HepG2 (cell line): ENCODE data around the gene SPIRE1. TPM values are rescaled to one million over a fixed set of nuclear protein-coding genes. Genes with fewer than 3 reads are reported as not detected.

Source experiments
- GTF2F1 ChIP-seq: fragments of 150-350 bp; IDR thresholded peaks from 2 replicates; pipeline ENCODE4 v1.6.1; 2014; ENCODE audit warnings: low read length
- HOMEZ ChIP-seq: IDR thresholded peaks from 2 replicates; pipeline ENCODE4 v1.6.1; 2016; ENCODE audit warnings: low read depth
- YEATS2 ChIP-seq: sonication (generic); formaldehyde crosslinking; IDR thresholded peaks from 2 replicates; pipeline ENCODE4 v1.4.0; 2020; ENCODE audit warnings: missing genetic modification reagents, borderline replicate concordance
- ZNF280D ChIP-seq: sonication (generic); formaldehyde crosslinking; IDR thresholded peaks from 2 replicates; pipeline ENCODE4 v1.5.1; 2020; ENCODE audit warnings: mild to moderate bottlenecking, missing genetic modification reagents
- ZNF850 ChIP-seq: sonication (generic); formaldehyde crosslinking; conservative IDR thresholded peaks from 2 replicates; pipeline ENCODE4 v1.9.0; 2021; ENCODE audit warnings: mild to moderate bottlenecking, missing genetic modification reagents
- ZSCAN5A ChIP-seq: sonication (generic); formaldehyde crosslinking; IDR thresholded peaks from 2 replicates; pipeline ENCODE4 v1.8.0; 2022; ENCODE audit warnings: mild to moderate bottlenecking, missing genetic modification reagents, borderline replicate concordance
- polyA plus RNA-seq, 8 experiments: library from polyadenylated mRNA; depleted of rRNA in 3 of 8; stranded (reverse) in 7 of 8; unstranded in 1 of 8; fragments of >200 nt; fragmentation: Illumina TruSeq in 4 of 8; extraction: Trizol in 4 of 8; gene quantifications; 2 replicates each; pipeline versions ENCODE4 v1.2.1 to v1.2.3, GENCODE V29; 2011 to 2016; ENCODE audit warnings: low read depth in 4 of 8, missing spikeins in 1 of 8, mixed read lengths in 1 of 8; ENCODE audit not compliant: insufficient read depth in 1 of 8
- total RNA-seq, 5 experiments: library from RNA; depleted of rRNA; stranded (reverse); fragments of >200 nt; fragmentation: Illumina TruSeq; extraction: Trizol; gene quantifications; 2 replicates each; pipeline ENCODE4 v1.2.3, GENCODE V29; 2016; ENCODE audit warnings: low read depth in 1 of 5
- TF ChIP-seq, protein P1 (sequence below): sonication (generic); formaldehyde crosslinking; IDR thresholded peaks from 2 replicates; pipeline ENCODE4 v1.5.0; 2020; ENCODE audit warnings: mild to moderate bottlenecking, missing genetic modification reagents, borderline replicate concordance

The SPIRE1 gene
- total and polyA plus RNA-seq, 2 of the 13 experiments (the other 11 are each of a cell fraction or from before 2014, with no cell fraction given), result 9.9 to 21.3 TPM

DNA sequence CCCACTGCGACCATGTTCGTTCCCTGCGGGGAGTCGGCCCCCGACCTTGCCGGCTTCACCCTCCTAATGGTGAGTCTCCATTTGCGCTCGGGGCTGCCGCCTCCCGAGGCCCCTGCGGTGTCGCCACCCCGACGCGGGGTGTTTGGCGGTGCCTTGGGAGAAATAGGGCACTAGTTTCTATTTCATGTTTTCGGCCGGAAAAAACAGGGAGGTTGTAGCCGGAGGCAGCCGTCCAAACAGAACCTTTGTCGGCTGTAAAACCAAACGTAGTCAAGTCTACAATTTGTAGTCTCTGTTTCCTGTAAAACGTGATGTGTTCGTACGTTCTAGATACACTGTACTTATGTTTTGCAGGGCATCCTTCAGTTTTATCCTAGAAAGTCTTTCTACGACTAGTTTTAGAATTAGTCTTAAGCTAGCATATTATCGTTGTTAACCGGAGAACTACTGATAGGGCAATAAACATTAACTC is 45.2 kb upstream of the SPIRE1 start (continued):
- TF ChIP-seq ZSCAN5A (CRISPR knock-in tag) (0 out of 2 replicates have a peak, but pooled peaks have one; percentile 58), YEATS2 (CRISPR knock-in tag) (no peak), HOMEZ (CRISPR knock-in tag) (no peak), ZNF850 (no peak), ZNF280D (CRISPR knock-in tag) (no peak), GTF2F1 (no peak)
- TF ChIP-seq, protein P1, sequence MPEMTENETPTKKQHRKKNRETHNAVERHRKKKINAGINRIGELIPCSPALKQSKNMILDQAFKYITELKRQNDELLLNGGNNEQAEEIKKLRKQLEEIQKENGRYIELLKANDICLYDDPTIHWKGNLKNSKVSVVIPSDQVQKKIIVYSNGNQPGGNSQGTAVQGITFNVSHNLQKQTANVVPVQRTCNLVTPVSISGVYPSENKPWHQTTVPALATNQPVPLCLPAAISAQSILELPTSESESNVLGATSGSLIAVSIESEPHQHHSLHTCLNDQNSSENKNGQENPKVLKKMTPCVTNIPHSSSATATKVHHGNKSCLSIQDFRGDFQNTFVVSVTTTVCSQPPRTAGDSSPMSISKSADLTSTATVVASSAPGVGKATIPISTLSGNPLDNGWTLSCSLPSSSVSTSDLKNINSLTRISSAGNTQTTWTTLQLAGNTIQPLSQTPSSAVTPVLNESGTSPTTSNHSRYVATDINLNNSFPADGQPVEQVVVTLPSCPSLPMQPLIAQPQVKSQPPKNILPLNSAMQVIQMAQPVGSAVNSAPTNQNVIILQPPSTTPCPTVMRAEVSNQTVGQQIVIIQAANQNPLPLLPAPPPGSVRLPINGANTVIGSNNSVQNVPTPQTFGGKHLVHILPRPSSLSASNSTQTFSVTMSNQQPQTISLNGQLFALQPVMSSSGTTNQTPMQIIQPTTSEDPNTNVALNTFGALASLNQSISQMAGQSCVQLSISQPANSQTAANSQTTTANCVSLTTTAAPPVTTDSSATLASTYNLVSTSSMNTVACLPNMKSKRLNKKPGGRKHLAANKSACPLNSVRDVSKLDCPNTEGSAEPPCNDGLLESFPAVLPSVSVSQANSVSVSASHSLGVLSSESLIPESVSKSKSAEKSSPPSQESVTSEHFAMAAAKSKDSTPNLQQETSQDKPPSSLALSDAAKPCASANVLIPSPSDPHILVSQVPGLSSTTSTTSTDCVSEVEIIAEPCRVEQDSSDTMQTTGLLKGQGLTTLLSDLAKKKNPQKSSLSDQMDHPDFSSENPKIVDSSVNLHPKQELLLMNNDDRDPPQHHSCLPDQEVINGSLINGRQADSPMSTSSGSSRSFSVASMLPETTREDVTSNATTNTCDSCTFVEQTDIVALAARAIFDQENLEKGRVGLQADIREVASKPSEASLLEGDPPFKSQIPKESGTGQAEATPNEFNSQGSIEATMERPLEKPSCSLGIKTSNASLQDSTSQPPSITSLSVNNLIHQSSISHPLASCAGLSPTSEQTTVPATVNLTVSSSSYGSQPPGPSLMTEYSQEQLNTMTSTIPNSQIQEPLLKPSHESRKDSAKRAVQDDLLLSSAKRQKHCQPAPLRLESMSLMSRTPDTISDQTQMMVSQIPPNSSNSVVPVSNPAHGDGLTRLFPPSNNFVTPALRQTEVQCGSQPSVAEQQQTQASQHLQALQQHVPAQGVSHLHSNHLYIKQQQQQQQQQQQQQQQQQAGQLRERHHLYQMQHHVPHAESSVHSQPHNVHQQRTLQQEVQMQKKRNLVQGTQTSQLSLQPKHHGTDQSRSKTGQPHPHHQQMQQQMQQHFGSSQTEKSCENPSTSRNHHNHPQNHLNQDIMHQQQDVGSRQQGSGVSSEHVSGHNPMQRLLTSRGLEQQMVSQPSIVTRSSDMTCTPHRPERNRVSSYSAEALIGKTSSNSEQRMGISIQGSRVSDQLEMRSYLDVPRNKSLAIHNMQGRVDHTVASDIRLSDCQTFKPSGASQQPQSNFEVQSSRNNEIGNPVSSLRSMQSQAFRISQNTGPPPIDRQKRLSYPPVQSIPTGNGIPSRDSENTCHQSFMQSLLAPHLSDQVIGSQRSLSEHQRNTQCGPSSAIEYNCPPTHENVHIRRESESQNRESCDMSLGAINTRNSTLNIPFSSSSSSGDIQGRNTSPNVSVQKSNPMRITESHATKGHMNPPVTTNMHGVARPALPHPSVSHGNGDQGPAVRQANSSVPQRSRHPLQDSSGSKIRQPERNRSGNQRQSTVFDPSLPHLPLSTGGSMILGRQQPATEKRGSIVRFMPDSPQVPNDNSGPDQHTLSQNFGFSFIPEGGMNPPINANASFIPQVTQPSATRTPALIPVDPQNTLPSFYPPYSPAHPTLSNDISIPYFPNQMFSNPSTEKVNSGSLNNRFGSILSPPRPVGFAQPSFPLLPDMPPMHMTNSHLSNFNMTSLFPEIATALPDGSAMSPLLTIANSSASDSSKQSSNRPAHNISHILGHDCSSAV, result no peak
